ENCODE data around the gene GALNT1. TPM values are rescaled to one million over a fixed set of nuclear protein-coding genes. Genes with fewer than 3 reads are reported as not detected.

The GALNT1 gene
- total and polyA plus RNA-seq, 10 of the 15 experiments (the other 5 are each of a cell fraction or from before 2014, with no cell fraction given): 8.0 to 53.7 (median 29.9) TPM

- no peak for TF ChIP-seq ATF2 (IDR thresholded peaks at IDR 0.05; ENCODE audit: low read length)
These were observed 34.5 kb downstream of the GALNT1 start (continued) for GRCh38 chr18:35616074-35616473.

GRCh38 chr18:35616664-35617423 lies 35.3 kb downstream of the GALNT1 start:
- H3K27ac ChIP-seq (ENCODE audit: control insufficient read depth, insufficient read depth): peak overlapping the region; percentile 54
- DNase-seq (ENCODE audit: low read depth, low spot score) (peak; percentile 88), ATAC-seq (peak; percentile 97), FAIRE-seq (peak; percentile 99)
- H3K79me2 ChIP-seq (ENCODE audit: control insufficient read depth, insufficient read depth, low read length): no peaks in the 10 kb centered on the region; the same call in 1 of the 2 replicates
- H3K36me3 ChIP-seq (ENCODE audit: control insufficient read depth in 2 of 2, insufficient read depth in 2 of 2, low read length in 1 of 2): no peaks in the 10 kb centered on the region
- H2AFZ ChIP-seq (ENCODE audit: control insufficient read depth, low read depth, low read length): peak overlapping the region; percentile 59
- BruUV-seq (replicated peaks): no TSS peak
- ChIA-PET POLR2A (interaction anchor here (0.7 to 1.9 kb wide), 3 partner anchors 11 to 204 kb away, joined by 4 to 6 read pairs (median 4); no protein-coding TSS in a partner anchor), RAD21 (ENCODE audit: unreplicated experiment) (interaction anchor here (0.9 to 2.2 kb wide), 9 partner anchors 15 to 144 kb away, joined by 3 to 7 read pairs (median 3); partner anchors contain the start of gene INO80C), CTCF (interaction anchor here (0.9 to 1.7 kb wide), 8 partner anchors 8 to 210 kb away, joined by 3 to 6 read pairs (median 4); no protein-coding TSS in a partner anchor), SMC1A (ENCODE audit: uncharacterized antibody, unreplicated experiment) (interaction anchor here (0.6 to 3.2 kb wide), 16 partner anchors 8 to 123 kb away, joined by 3 to 21 read pairs (median 3); partner anchors contain the start of gene GALNT1)
- in situ Hi-C loops (cut with MboI) (loop anchor here (5.0 kb wide), 1 partner anchor 50 kb away; no protein-coding TSS in a partner anchor), intact Hi-C loops (cut with micrococcal nuclease; ENCODE audit: unreplicated experiment) (loop anchor here (2.0 to 10.0 kb wide), 4 partner anchors 28 to 572 kb away; partner anchors contain the start of genes INO80C and MAPRE2)
- peak overlapping the region; percentile 83 for H3K4me2 ChIP-seq (ENCODE audit: control insufficient read depth, insufficient read depth)
- peaks cover 15% of the 10 kb centered on the region for H3K4me1 ChIP-seq (ENCODE audit: control insufficient read depth, insufficient read depth, low read length)
- 2% methylated on average over 6 of the region's 6 CpGs for WGBS (ENCODE audit: insufficient coverage, insufficient replicate concordance, low lambda C conversion rate, missing lambda C conversion rate)
- no peaks in the 10 kb centered on the region for H4K20me1 ChIP-seq (ENCODE audit: control insufficient read depth, insufficient read depth)
- peak overlapping the region; percentile 30; the same call in 1 of the 2 replicates for H3K9ac ChIP-seq (ENCODE audit: control insufficient read depth, insufficient read depth, low read length)
- no peaks in the 10 kb centered on the region for H3K9me3 ChIP-seq (replicated peaks; ENCODE audit: control insufficient read depth, insufficient read depth, low read length)
- H3K4me3 ChIP-seq: peak overlapping the region; percentile 38; the same call in 1 of the 2 replicates
- H3K27me3 ChIP-seq (replicated peaks in 1 of 2; ENCODE audit: control insufficient read depth in 2 of 2, insufficient read depth in 2 of 2, low read length in 1 of 2): no peaks in the 10 kb centered on the region
- TF ChIP-seq HDAC2 (IDR thresholded peaks at IDR 0.05): no peak
- peak; percentile 92 for TF ChIP-seq NFIC (IDR thresholded peaks at IDR 0.05; ENCODE audit: low read depth, low read length)
- peak; percentile 78 for TF ChIP-seq RELB (IDR thresholded peaks at IDR 0.05; ENCODE audit: low read depth)
- peak; percentile 57; the same call in 1 of the 2 replicates for TF ChIP-seq SMARCA5 (IDR thresholded peaks at IDR 0.05)
- TF ChIP-seq SRF (IDR thresholded peaks at IDR 0.05; ENCODE audit: low read depth in 2 of 2, low read length in 2 of 2): 0 out of 4 replicates have a peak, but pooled peaks of 1 of the 2 experiments have one; percentile 7
- peak; percentile 97 for TF ChIP-seq RUNX3 (IDR thresholded peaks at IDR 0.05; ENCODE audit: low read length)
- peak; percentile 83 for TF ChIP-seq FOXM1 (IDR thresholded peaks at IDR 0.05; ENCODE audit: low read depth, low read length)
- peak; percentile 58; the same call in 1 of the 2 replicates for TF ChIP-seq SPI1 (IDR thresholded peaks at IDR 0.05; ENCODE audit: borderline replicate concordance, insufficient read depth, low read depth, low read length)
- peak; percentile 25; the same call in 1 of the 2 replicates for TF ChIP-seq RAD21 (IDR thresholded peaks at IDR 0.05; ENCODE audit: insufficient read depth, low read depth, low read length)
- TF ChIP-seq PKNOX1 (IDR thresholded peaks at IDR 0.05): peak; percentile 67
- peak; percentile 92 for TF ChIP-seq DPF2 (IDR thresholded peaks at IDR 0.05)
